GM23338 (cell line): ENCODE measurements around the gene RBM7. TPM values are rescaled to one million over a fixed set of nuclear protein-coding genes. Genes with fewer than 3 reads are reported as not detected.

ENCODE experiments used
- ATAC-seq: fragments of 200-7000 bp; cut with Tn5 transposase; 3 replicates; pipeline ENCODE4 v1.9.1; 2020
- DNase-seq: peaks from one replicate; pipeline ENCODE4 v3.0.0-alpha.2; 2015; ENCODE audit warnings: low spot score
- H2AFZ ChIP-seq: fragments of 200-600 bp; sonication (generic); 2 replicates; pipeline ENCODE4 v1.8.0; 2016; ENCODE audit warnings: antibody characterized with exemption, mild to moderate bottlenecking, moderate library complexity
- H3F3A ChIP-seq: fragments of 200-600 bp; sonication (generic); replicated peaks from 2 replicates; pipeline ENCODE4 v1.8.0; 2017; ENCODE audit warnings: antibody characterized with exemption, mixed run types, low read depth
- H3K27ac ChIP-seq: fragments of 200-600 bp; sonication (generic); 2 replicates; pipeline ENCODE4 v1.6.1; 2016; ENCODE audit warnings: low read depth
- H3K27me3 ChIP-seq: fragments of 200-600 bp; sonication (generic); 2 replicates; pipeline ENCODE4 v1.8.0; 2016; ENCODE audit warnings: mild to moderate bottlenecking, mixed run types, moderate library complexity; ENCODE audit not compliant: insufficient read depth
- H3K36me3 ChIP-seq: fragments of 200-600 bp; sonication (generic); 2 replicates; pipeline ENCODE4 v1.8.0; 2016; ENCODE audit warnings: mild to moderate bottlenecking; ENCODE audit not compliant: insufficient read depth
- H3K4me1 ChIP-seq: fragments of 200-600 bp; sonication (generic); 2 replicates; pipeline ENCODE4 v1.8.0; 2016; ENCODE audit warnings: mild to moderate bottlenecking, moderate library complexity; ENCODE audit not compliant: insufficient read depth
- H3K4me2 ChIP-seq: fragments of 200-600 bp; sonication (generic); 2 replicates; pipeline ENCODE4 v1.7.1; 2017; ENCODE audit warnings: mixed run types
- H3K4me3 ChIP-seq: fragments of 200-600 bp; sonication (generic); 2 replicates; pipeline ENCODE4 v1.6.1; 2016; ENCODE audit warnings: mixed run types
- H3K79me2 ChIP-seq: fragments of 200-600 bp; sonication (generic); replicated peaks from 2 replicates; pipeline ENCODE4 v1.8.0; 2017; ENCODE audit warnings: mild to moderate bottlenecking; ENCODE audit not compliant: insufficient read depth
- H3K9me2 ChIP-seq: fragments of 200-600 bp; sonication (generic); 2 replicates; pipeline ENCODE4 v1.8.0; 2017; ENCODE audit not compliant: insufficient read depth
- H4K20me1 ChIP-seq: fragments of 200-600 bp; sonication (generic); replicated peaks from 2 replicates; pipeline ENCODE4 v1.8.0; 2017; ENCODE audit warnings: mild to moderate bottlenecking; ENCODE audit not compliant: insufficient read depth
- H3K27ac Mint-ChIP-seq: 2 replicates; pipeline ENCODE4 v1.8.0; 2020; ENCODE audit warnings: inconsistent platforms, mild to moderate bottlenecking, moderate library complexity, mixed read lengths
- H3K27me3 Mint-ChIP-seq: 3 replicates; pipeline ENCODE4 v1.8.0; 2022; ENCODE audit warnings: low read depth, mild to moderate bottlenecking, moderate library complexity, mixed read lengths, inconsistent platforms; ENCODE audit not compliant: insufficient read depth, poor library complexity
- H3K36me3 Mint-ChIP-seq: 3 replicates; pipeline ENCODE4 v1.8.0; 2021; ENCODE audit warnings: low read depth, mild to moderate bottlenecking, inconsistent platforms, moderate library complexity, mixed read lengths
- H3K4me1 Mint-ChIP-seq: 3 replicates; pipeline ENCODE4 v1.8.0; 2020; ENCODE audit warnings: mild to moderate bottlenecking, inconsistent platforms, mixed read lengths
- H3K4me3 Mint-ChIP-seq: 3 replicates; pipeline ENCODE4 v1.8.0; 2021; ENCODE audit warnings: moderate library complexity, mild to moderate bottlenecking, inconsistent platforms, mixed read lengths
- H3K9me3 Mint-ChIP-seq: 3 replicates; pipeline ENCODE4 v1.8.0; 2020; ENCODE audit warnings: moderate library complexity, mild to moderate bottlenecking, inconsistent platforms, mixed read lengths
- CREB1 ChIP-seq: fragments of 250-450 bp; sonication (Bioruptor Pico); IDR thresholded peaks from 2 replicates; pipeline ENCODE4 v1.5.0; 2020; ENCODE audit warnings: low read depth, mild to moderate bottlenecking, moderate library complexity
- EZH2phosphoT487 ChIP-seq: fragments of 200-600 bp; sonication (generic); IDR thresholded peaks from one replicate; pipeline ENCODE4 v1.8.1; 2018; ENCODE audit warnings: antibody characterized with exemption; ENCODE audit not compliant: unreplicated experiment
- JUNB ChIP-seq: IDR thresholded peaks from one replicate; pipeline ENCODE4 v1.6.1; 2016; ENCODE audit warnings: antibody characterized with exemption; ENCODE audit not compliant: unreplicated experiment
- NANOG ChIP-seq: IDR thresholded peaks from 2 replicates; pipeline ENCODE4 v1.6.1; 2016; ENCODE audit warnings: antibody characterized with exemption, borderline replicate concordance
- POLR2AphosphoS5 ChIP-seq: IDR thresholded peaks from 2 replicates; pipeline ENCODE4 v1.6.1; 2016; ENCODE audit warnings: antibody characterized with exemption, low read depth
- ZNF114 ChIP-seq: fragments of 250-450 bp; sonication (Bioruptor Pico); IDR thresholded peaks from 2 replicates; pipeline ENCODE4 v1.5.0; 2020; ENCODE audit warnings: mild to moderate bottlenecking, moderate library complexity
- ZNF331 ChIP-seq: fragments of 250-450 bp; sonication (Bioruptor Pico); IDR thresholded peaks from 2 replicates; pipeline ENCODE4 v1.5.0; 2020; ENCODE audit warnings: low read depth, mild to moderate bottlenecking, moderate library complexity
- polyA plus RNA-seq: library from polyadenylated mRNA; unstranded; fragments of >200 nt; fragmentation: Nextera tagmentation; extraction: Ambion mirVana; gene quantifications from 2 replicates; pipeline ENCODE4 v1.2.1, GENCODE V29; 2016
- total RNA-seq: library from RNA; depleted of rRNA; stranded (reverse); fragments of >200 nt; shearing (Covaris generic); gene quantifications from 2 replicates; pipeline ENCODE4 v1.2.3, GENCODE V29; 2014
- TF ChIP-seq, protein P1 (sequence below), 2 experiments: fragments of 200-600 bp in 1 of 2; sonication (generic) in 1 of 2; conservative IDR thresholded peaks; 2 replicates each; pipeline versions ENCODE4 v1.5.1 to v1.6.1; 2016 to 2017; ENCODE audit warnings: antibody characterized with exemption in 2 of 2, low read depth in 2 of 2, mild to moderate bottlenecking in 2 of 2, moderate library complexity in 1 of 2
- TF ChIP-seq, protein P2 (sequence below): IDR thresholded peaks from 2 replicates; pipeline ENCODE4 v1.6.1; 2016; ENCODE audit warnings: antibody characterized with exemption
- TF ChIP-seq, protein P3 (sequence below): IDR thresholded peaks from one replicate; pipeline ENCODE4 v1.6.1; 2018; ENCODE audit warnings: antibody characterized with exemption; ENCODE audit not compliant: unreplicated experiment
- TF ChIP-seq, protein P4 (sequence below): fragments of 250-450 bp; sonication (Bioruptor Pico); IDR thresholded peaks from 2 replicates; pipeline ENCODE4 v1.5.0; 2020; ENCODE audit warnings: mild to moderate bottlenecking, moderate library complexity

The RBM7 gene
- total and polyA plus RNA-seq, 2 experiments from 2014 or later = 31.5 to 57.2 TPM

DNA sequence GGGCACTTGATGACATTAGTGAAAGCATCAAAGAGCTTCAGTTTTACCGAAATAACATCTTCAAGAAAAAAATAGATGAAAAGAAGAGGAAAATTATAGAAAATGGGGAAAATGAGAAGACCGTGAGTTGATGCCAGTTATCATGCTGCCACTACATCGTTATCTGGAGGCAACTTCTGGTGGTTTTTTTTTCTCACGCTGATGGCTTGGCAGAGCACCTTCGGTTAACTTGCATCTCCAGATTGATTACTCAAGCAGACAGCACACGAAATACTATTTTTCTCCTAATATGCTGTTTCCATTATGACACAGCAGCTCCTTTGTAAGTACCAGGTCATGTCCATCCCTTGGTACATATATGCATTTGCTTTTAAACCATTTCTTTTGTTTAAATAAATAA, 49.4 kb downstream of the RBM7 start (continued):
- TF ChIP-seq, protein P1, sequence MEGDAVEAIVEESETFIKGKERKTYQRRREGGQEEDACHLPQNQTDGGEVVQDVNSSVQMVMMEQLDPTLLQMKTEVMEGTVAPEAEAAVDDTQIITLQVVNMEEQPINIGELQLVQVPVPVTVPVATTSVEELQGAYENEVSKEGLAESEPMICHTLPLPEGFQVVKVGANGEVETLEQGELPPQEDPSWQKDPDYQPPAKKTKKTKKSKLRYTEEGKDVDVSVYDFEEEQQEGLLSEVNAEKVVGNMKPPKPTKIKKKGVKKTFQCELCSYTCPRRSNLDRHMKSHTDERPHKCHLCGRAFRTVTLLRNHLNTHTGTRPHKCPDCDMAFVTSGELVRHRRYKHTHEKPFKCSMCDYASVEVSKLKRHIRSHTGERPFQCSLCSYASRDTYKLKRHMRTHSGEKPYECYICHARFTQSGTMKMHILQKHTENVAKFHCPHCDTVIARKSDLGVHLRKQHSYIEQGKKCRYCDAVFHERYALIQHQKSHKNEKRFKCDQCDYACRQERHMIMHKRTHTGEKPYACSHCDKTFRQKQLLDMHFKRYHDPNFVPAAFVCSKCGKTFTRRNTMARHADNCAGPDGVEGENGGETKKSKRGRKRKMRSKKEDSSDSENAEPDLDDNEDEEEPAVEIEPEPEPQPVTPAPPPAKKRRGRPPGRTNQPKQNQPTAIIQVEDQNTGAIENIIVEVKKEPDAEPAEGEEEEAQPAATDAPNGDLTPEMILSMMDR (conservative IDR thresholded peaks at IDR 0.05; ENCODE audit: low read depth in 2 of 2) = no peak
- no peak for TF ChIP-seq NANOG
- no peak for TF ChIP-seq EZH2phosphoT487
- TF ChIP-seq ZNF114 (CRISPR knock-in tag) = no peak
- TF ChIP-seq CREB1 (CRISPR knock-in tag) = no peak
- TF ChIP-seq POLR2AphosphoS5 = no peak

DNA sequence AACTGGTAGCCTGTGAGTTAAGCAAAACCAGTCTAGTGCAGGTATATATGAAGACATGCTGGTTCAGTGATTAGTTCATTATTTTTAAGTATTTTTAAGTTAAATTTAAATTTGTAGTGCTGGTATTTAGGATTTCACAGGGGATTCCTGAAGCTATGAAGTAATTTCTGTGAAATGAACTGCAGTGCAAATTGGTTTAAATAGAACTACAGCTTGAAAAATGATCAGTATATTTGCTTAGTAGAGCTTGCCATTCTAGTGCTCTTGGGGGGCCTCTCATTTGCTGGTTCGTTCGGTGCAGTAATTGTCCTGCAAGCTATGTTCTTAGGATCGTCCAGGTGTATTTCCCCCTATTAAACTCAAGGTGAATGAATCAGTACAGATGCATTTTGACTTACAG, 51.9 kb downstream of the RBM7 start:
- Mint-ChIP-seq H3K36me3 (peaks cover 50% of the 10 kb centered on the region), H3K4me3 (no peak overlapping the region), H3K9me3 (no peaks in the 10 kb centered on the region)
- no peak for TF ChIP-seq JUNB
- TF ChIP-seq, protein P2, sequence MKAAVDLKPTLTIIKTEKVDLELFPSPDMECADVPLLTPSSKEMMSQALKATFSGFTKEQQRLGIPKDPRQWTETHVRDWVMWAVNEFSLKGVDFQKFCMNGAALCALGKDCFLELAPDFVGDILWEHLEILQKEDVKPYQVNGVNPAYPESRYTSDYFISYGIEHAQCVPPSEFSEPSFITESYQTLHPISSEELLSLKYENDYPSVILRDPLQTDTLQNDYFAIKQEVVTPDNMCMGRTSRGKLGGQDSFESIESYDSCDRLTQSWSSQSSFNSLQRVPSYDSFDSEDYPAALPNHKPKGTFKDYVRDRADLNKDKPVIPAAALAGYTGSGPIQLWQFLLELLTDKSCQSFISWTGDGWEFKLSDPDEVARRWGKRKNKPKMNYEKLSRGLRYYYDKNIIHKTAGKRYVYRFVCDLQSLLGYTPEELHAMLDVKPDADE = no peak
- TF ChIP-seq ZNF331 (CRISPR knock-in tag) = no peak
- TF ChIP-seq, protein P3, sequence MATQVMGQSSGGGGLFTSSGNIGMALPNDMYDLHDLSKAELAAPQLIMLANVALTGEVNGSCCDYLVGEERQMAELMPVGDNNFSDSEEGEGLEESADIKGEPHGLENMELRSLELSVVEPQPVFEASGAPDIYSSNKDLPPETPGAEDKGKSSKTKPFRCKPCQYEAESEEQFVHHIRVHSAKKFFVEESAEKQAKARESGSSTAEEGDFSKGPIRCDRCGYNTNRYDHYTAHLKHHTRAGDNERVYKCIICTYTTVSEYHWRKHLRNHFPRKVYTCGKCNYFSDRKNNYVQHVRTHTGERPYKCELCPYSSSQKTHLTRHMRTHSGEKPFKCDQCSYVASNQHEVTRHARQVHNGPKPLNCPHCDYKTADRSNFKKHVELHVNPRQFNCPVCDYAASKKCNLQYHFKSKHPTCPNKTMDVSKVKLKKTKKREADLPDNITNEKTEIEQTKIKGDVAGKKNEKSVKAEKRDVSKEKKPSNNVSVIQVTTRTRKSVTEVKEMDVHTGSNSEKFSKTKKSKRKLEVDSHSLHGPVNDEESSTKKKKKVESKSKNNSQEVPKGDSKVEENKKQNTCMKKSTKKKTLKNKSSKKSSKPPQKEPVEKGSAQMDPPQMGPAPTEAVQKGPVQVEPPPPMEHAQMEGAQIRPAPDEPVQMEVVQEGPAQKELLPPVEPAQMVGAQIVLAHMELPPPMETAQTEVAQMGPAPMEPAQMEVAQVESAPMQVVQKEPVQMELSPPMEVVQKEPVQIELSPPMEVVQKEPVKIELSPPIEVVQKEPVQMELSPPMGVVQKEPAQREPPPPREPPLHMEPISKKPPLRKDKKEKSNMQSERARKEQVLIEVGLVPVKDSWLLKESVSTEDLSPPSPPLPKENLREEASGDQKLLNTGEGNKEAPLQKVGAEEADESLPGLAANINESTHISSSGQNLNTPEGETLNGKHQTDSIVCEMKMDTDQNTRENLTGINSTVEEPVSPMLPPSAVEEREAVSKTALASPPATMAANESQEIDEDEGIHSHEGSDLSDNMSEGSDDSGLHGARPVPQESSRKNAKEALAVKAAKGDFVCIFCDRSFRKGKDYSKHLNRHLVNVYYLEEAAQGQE = no peak
- TF ChIP-seq, protein P4, sequence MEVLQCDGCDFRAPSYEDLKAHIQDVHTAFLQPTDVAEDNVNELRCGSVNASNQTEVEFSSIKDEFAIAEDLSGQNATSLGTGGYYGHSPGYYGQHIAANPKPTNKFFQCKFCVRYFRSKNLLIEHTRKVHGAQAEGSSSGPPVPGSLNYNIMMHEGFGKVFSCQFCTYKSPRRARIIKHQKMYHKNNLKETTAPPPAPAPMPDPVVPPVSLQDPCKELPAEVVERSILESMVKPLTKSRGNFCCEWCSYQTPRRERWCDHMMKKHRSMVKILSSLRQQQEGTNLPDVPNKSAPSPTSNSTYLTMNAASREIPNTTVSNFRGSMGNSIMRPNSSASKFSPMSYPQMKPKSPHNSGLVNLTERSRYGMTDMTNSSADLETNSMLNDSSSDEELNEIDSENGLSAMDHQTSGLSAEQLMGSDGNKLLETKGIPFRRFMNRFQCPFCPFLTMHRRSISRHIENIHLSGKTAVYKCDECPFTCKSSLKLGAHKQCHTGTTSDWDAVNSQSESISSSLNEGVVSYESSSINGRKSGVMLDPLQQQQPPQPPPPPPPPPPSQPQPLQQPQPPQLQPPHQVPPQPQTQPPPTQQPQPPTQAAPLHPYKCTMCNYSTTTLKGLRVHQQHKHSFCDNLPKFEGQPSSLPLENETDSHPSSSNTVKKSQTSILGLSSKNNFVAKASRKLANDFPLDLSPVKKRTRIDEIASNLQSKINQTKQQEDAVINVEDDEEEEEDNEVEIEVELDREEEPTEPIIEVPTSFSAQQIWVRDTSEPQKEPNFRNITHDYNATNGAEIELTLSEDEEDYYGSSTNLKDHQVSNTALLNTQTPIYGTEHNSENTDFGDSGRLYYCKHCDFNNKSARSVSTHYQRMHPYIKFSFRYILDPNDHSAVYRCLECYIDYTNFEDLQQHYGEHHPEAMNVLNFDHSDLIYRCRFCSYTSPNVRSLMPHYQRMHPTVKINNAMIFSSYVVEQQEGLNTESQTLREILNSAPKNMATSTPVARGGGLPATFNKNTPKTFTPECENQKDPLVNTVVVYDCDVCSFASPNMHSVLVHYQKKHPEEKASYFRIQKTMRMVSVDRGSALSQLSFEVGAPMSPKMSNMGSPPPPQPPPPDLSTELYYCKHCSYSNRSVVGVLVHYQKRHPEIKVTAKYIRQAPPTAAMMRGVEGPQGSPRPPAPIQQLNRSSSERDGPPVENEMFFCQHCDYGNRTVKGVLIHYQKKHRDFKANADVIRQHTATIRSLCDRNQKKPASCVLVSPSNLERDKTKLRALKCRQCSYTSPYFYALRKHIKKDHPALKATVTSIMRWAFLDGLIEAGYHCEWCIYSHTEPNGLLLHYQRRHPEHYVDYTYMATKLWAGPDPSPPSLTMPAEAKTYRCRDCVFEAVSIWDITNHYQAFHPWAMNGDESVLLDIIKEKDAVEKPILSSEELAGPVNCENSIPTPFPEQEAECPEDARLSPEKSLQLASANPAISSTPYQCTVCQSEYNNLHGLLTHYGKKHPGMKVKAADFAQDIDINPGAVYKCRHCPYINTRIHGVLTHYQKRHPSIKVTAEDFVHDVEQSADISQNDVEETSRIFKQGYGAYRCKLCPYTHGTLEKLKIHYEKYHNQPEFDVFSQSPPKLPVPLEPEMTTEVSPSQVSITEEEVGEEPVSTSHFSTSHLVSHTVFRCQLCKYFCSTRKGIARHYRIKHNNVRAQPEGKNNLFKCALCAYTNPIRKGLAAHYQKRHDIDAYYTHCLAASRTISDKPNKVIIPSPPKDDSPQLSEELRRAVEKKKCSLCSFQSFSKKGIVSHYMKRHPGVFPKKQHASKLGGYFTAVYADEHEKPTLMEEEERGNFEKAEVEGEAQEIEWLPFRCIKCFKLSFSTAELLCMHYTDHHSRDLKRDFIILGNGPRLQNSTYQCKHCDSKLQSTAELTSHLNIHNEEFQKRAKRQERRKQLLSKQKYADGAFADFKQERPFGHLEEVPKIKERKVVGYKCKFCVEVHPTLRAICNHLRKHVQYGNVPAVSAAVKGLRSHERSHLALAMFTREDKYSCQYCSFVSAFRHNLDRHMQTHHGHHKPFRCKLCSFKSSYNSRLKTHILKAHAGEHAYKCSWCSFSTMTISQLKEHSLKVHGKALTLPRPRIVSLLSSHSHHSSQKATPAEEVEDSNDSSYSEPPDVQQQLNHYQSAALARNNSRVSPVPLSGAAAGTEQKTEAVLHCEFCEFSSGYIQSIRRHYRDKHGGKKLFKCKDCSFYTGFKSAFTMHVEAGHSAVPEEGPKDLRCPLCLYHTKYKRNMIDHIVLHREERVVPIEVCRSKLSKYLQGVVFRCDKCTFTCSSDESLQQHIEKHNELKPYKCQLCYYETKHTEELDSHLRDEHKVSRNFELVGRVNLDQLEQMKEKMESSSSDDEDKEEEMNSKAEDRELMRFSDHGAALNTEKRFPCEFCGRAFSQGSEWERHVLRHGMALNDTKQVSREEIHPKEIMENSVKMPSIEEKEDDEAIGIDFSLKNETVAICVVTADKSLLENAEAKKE (CRISPR knock-in tag) = no peak
- TF ChIP-seq, protein P1 (conservative IDR thresholded peaks at IDR 0.05; ENCODE audit: low read depth in 2 of 2) = no peak

More for the DNA sequence above, 51.9 kb downstream of the RBM7 start:
- no peaks in the 10 kb centered on the region for H4K20me1 ChIP-seq
- H3K27ac ChIP-seq = no peak overlapping the region
- H3K27me3 Mint-ChIP-seq = no peaks in the 10 kb centered on the region
- no peak for DNase-seq
- no peaks in the 10 kb centered on the region; the same call in 1 of the 2 replicates for H3K36me3 ChIP-seq
- ATAC-seq = no peak
- H3K4me3 ChIP-seq = no peak overlapping the region
- peaks cover 19% of the 10 kb centered on the region; the same call in 1 of the 2 replicates for H3K4me1 ChIP-seq
- no peak overlapping the region for H3K4me2 ChIP-seq
- H3K27ac Mint-ChIP-seq = no peak overlapping the region
- H3K9me2 ChIP-seq = no peaks in the 10 kb centered on the region
- peaks cover 16% of the 10 kb centered on the region for H3K4me1 Mint-ChIP-seq
- no peak overlapping the region for H2AFZ ChIP-seq
- no peaks in the 10 kb centered on the region for H3K27me3 ChIP-seq
- peaks cover 46% of the 10 kb centered on the region for H3K79me2 ChIP-seq
- no peaks in the 10 kb centered on the region for H3F3A ChIP-seq
